KMS-11 (cell line): ENCODE measurements around the gene FMNL2.

Experiments used
- H2AFZ ChIP-seq: fragments of 200-600 bp; sonication (generic); 2 replicates; pipeline ENCODE4 v1.6.1; 2016; ENCODE audit warnings: antibody characterized with exemption, mixed run types, low read depth
- H3K27ac ChIP-seq: fragments of 200-600 bp; sonication (generic); 2 replicates; pipeline ENCODE4 v1.6.1; 2016; ENCODE audit warnings: mild to moderate bottlenecking, mixed run types
- H3K27me3 ChIP-seq: fragments of 200-600 bp; sonication (generic); 2 replicates; pipeline ENCODE4 v1.6.1; 2017; ENCODE audit warnings: mild to moderate bottlenecking, low read depth, mixed run types, moderate library complexity; ENCODE audit not compliant: insufficient read depth
- H3K36me3 ChIP-seq: fragments of 200-600 bp; sonication (generic); 2 replicates; pipeline ENCODE4 v1.6.1; 2017; ENCODE audit warnings: mild to moderate bottlenecking, mixed run types; ENCODE audit not compliant: insufficient read depth
- H3K4me1 ChIP-seq: fragments of 200-600 bp; sonication (generic); 2 replicates; pipeline ENCODE4 v1.6.1; 2016; ENCODE audit warnings: mild to moderate bottlenecking, low read depth, mixed run types; ENCODE audit not compliant: poor library complexity, severe bottlenecking
- H3K4me2 ChIP-seq: fragments of 200-600 bp; sonication (generic); 2 replicates; pipeline ENCODE4 v1.7.0; 2016; ENCODE audit warnings: mild to moderate bottlenecking, mixed run types
- H3K4me3 ChIP-seq: fragments of 200-600 bp; sonication (generic); IDR thresholded peaks from 2 replicates; pipeline ENCODE4 v1.6.1; 2017; ENCODE audit warnings: low read depth, low read length, mixed read lengths; ENCODE audit not compliant: insufficient read depth
- H3K79me2 ChIP-seq: fragments of 200-600 bp; sonication (generic); 2 replicates; pipeline ENCODE4 v1.6.1; 2016; ENCODE audit warnings: low read depth, mixed run types; ENCODE audit not compliant: insufficient read depth
- H3K9ac ChIP-seq: fragments of 200-600 bp; sonication (generic); 2 replicates; pipeline ENCODE4 v1.6.1; 2016; ENCODE audit warnings: mild to moderate bottlenecking, mixed run types
- H4K20me1 ChIP-seq: fragments of 200-600 bp; sonication (generic); 2 replicates; pipeline ENCODE4 v1.6.1; 2016; ENCODE audit warnings: mild to moderate bottlenecking, mixed run types; ENCODE audit not compliant: insufficient read depth
- TF ChIP-seq, protein P1 (sequence below): fragments of 200-600 bp; sonication (generic); conservative IDR thresholded peaks from 2 replicates; pipeline ENCODE4 v1.6.1; 2017; ENCODE audit warnings: low read depth, mild to moderate bottlenecking, antibody characterized with exemption, low read length, moderate library complexity, mixed read lengths

Gene FMNL2

DNA sequence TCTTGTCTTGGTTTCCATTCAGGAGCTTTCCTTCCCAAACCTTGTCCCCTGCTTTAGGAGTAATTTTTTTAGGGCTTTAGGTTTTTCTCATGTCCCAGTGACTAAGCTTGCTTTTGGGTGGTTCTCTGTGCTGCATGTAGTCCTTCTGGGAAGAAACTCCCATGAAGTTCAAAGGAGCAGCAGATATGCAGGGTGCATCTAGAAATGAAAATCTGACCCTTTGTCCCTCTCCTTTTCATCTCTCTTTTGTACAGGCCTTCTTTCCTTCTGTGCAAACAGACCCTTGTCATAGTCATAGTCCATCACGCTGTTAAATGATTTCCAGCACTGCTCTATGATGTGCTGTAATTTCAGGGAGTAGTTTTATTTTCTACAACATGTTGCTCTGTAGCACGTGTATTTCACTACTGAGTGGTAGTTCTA, 20.4 kb downstream of the FMNL2 start:
- Histone ChIP-seq H3K27me3 (no peaks in the 10 kb centered on the region), H3K4me1 (peaks cover 6% of the 10 kb centered on the region), H3K9ac (no peak overlapping the region), H3K79me2 (no peaks in the 10 kb centered on the region; the same call in 1 of the 2 replicates), H3K36me3 (no peaks in the 10 kb centered on the region), H3K4me2 (no peak overlapping the region), H3K4me3 (no peak overlapping the region), H3K27ac (no peak overlapping the region), H2AFZ (no peak overlapping the region), H4K20me1 (no peaks in the 10 kb centered on the region)
- TF ChIP-seq, protein P1, sequence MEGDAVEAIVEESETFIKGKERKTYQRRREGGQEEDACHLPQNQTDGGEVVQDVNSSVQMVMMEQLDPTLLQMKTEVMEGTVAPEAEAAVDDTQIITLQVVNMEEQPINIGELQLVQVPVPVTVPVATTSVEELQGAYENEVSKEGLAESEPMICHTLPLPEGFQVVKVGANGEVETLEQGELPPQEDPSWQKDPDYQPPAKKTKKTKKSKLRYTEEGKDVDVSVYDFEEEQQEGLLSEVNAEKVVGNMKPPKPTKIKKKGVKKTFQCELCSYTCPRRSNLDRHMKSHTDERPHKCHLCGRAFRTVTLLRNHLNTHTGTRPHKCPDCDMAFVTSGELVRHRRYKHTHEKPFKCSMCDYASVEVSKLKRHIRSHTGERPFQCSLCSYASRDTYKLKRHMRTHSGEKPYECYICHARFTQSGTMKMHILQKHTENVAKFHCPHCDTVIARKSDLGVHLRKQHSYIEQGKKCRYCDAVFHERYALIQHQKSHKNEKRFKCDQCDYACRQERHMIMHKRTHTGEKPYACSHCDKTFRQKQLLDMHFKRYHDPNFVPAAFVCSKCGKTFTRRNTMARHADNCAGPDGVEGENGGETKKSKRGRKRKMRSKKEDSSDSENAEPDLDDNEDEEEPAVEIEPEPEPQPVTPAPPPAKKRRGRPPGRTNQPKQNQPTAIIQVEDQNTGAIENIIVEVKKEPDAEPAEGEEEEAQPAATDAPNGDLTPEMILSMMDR: no peak

DNA sequence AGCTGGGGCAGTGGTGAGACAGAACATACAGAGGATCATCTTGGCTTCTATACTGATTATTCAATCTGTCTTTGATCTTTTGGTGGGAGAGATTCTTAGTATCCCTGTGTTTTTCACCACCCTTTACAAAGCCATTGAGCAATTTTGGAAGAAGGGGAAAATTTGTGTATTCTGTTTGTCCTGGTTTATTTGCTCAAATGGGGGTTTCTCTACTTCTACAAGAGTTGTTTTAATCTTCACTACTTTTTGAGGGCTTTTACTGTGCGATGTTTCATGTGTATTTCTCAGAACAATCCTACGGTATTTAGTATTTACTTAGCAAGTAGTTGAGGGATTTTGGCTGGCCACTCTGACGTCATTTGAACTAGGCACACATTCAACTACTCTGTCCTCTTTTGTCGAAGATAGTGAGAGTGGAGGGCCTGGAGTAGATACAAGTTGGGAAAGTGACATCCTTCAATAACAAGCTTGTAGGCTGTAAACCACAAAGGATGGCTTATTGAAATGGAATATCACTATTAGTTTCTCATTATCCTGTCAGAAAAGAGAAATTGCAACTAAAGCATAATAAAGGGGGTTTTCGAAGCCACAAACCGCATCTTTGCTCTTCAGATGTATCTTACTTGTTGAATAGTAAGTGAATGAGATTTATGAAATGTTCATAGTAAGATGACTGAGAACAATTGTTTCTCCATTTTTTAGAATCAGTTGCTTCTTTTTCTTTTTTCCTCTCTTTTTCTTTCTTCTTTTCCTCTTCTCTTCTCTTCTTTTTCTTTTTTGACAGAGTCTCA, 24.8 kb downstream of the FMNL2 start:
- Histone ChIP-seq H3K79me2 (no peaks in the 10 kb centered on the region), H3K36me3 (no peaks in the 10 kb centered on the region)

DNA sequence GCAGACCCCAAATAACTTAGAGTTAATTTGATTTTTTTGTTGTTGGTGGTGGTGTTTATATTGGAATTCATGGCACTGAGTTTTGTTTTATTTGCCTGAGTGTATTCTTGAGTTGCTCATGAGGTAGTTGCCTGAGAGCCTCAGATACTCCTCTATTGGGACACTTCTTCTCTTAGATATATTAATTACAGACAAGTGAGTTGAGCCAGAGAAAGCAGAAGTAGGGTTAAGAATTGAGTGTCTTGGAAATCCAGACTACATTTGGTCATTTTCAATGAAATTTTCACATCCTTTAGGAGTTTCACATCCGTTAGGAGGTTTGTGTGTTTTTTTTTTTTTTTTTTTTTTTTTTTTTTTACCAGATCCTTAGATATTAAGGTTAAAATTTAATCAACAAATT, 29.0 kb downstream of the FMNL2 start:
- TF ChIP-seq, protein P1: no peak
- Histone ChIP-seq H3K36me3 (no peaks in the 10 kb centered on the region), H3K9ac (no peak overlapping the region), H3K4me3 (no peak overlapping the region), H3K4me2 (no peak overlapping the region), H2AFZ (no peak overlapping the region), H3K27me3 (no peaks in the 10 kb centered on the region), H3K27ac (no peak overlapping the region), H3K4me1 (peaks cover 6% of the 10 kb centered on the region), H3K79me2 (no peaks in the 10 kb centered on the region), H4K20me1 (no peaks in the 10 kb centered on the region)

More for the DNA sequence above, 24.8 kb downstream of the FMNL2 start:
- Histone ChIP-seq H4K20me1 (no peaks in the 10 kb centered on the region), H3K4me1 (peaks cover 6% of the 10 kb centered on the region), H2AFZ (no peak overlapping the region), H3K4me3 (no peak overlapping the region), H3K9ac (no peak overlapping the region), H3K4me2 (no peak overlapping the region), H3K27ac (no peak overlapping the region), H3K27me3 (no peaks in the 10 kb centered on the region)
- TF ChIP-seq, protein P1: no peak

DNA sequence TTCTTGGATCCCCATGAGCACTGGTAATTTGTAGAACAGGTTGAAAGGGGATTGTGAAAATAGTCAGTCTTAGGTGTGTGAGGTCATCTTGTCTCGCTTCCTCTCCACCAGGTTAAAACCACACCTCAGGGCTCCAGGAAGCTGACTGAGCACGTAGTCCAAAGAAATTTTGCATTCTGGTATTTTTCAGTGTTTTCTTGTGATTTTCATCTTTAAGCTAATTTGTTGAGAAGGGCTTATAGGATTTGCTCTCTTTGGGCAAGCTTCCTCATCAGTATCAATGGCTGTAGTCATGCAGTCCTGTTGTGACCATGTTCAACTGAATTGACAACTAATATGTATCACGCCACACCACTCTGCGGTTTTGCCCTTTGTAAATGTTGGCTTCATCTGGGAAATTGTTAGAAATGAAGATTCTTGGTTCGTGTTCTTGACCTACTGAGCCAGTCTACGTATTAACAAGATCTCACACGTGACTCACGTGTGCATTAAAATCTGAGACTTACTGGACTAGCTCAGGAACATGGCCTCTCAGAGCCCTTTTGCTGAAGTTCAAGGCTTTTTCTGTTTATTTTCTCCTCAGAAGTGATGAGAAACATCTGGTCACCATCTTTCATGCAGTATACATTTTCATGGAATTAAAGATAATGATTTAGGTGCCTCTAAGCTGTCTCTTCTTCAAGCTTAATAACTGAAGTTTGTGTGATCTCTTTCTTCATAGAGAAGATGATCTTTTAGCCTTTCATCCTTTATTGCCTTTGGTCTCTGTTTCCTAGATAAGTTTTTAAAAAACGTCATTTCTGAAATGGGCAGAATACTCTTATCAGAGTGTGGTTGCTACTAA, 32.8 kb downstream of the FMNL2 start:
- no peak overlapping the region for H3K4me2 ChIP-seq
- no peak overlapping the region for H3K4me3 ChIP-seq
- TF ChIP-seq, protein P1: no peak
- H4K20me1 ChIP-seq: no peaks in the 10 kb centered on the region
- H3K79me2 ChIP-seq: no peaks in the 10 kb centered on the region
- no peaks in the 10 kb centered on the region for H3K36me3 ChIP-seq
- H3K4me1 ChIP-seq: no peaks in the 10 kb centered on the region
- no peak overlapping the region for H3K9ac ChIP-seq
- no peak overlapping the region for H2AFZ ChIP-seq
- no peaks in the 10 kb centered on the region for H3K27me3 ChIP-seq
- no peak overlapping the region for H3K27ac ChIP-seq
